ENCODE measurements around the gene CD52.

- TF ChIP-seq CREB1 (CRISPR knock-in tag; IDR thresholded peaks at IDR 0.05; ENCODE audit: low read depth) (peak; percentile 52; the same call in 1 of the 2 replicates), CTCF (conservative IDR thresholded peaks at IDR 0.05; ENCODE audit: low read depth in 2 of 2) (peak; percentile 69 to 77), EZH2phosphoT487 (IDR thresholded peaks at IDR 0.05; ENCODE audit: unreplicated experiment) (no peak), EZH2 (IDR thresholded peaks at IDR 0.05; ENCODE audit: low read depth, unreplicated experiment) (no peak)
These were observed 38.1 kb upstream of the CD52 start, which contains the start of gene SH3BGRL3 for GRCh38 chr1:26279456-26280332.
